ENCODE results near the gene CSPG4.

CSPG4 gene

GRCh38 chr15:75677465-75678323, 35.0 kb downstream of the CSPG4 start:
- Histone ChIP-seq H3K9me2 (ENCODE audit: low read depth, low read length) (no peaks in the 10 kb centered on the region), H3K27me3 (ENCODE audit: insufficient read depth, low read length) (no peaks in the 10 kb centered on the region), H3K9ac (ENCODE audit: low read length) (no peak overlapping the region), H3K9me3 (ENCODE audit: low read length) (no peaks in the 10 kb centered on the region), H4K20me1 (ENCODE audit: insufficient read depth, low read length) (no peaks in the 10 kb centered on the region), H3K36me3 (ENCODE audit: insufficient read depth, low read length) (no peaks in the 10 kb centered on the region), H2AFZ (ENCODE audit: low read length) (no peak overlapping the region), H3K4me3 (ENCODE audit: low read depth, low read length, poor library complexity, severe bottlenecking) (no peak overlapping the region), H3K4me2 (ENCODE audit: low read length) (no peak overlapping the region), H3K79me2 (ENCODE audit: insufficient read depth, low read length) (no peaks in the 10 kb centered on the region), H3K4me1 (ENCODE audit: insufficient read depth, low read length, severe bottlenecking) (no peaks in the 10 kb centered on the region), H3K27ac (ENCODE audit: low read depth, low read length, poor library complexity, severe bottlenecking) (no peak overlapping the region), H3F3A (ENCODE audit: insufficient read depth, low read length) (no peaks in the 10 kb centered on the region)
- TF ChIP-seq EZH2 (IDR thresholded peaks at IDR 0.05; ENCODE audit: borderline replicate concordance, low read length) (no peak), CTCF (IDR thresholded peaks at IDR 0.05; ENCODE audit: low read length) (no peak)

- H3K9me3 ChIP-seq (ENCODE audit: low read length), result no peaks in the 10 kb centered on the region
- no peaks in the 10 kb centered on the region for H3K27me3 ChIP-seq (ENCODE audit: insufficient read depth, low read length)
- no peaks in the 10 kb centered on the region for H3K4me1 ChIP-seq (ENCODE audit: insufficient read depth, low read length, severe bottlenecking)
- no peak overlapping the region for H2AFZ ChIP-seq (ENCODE audit: low read length)
- no peaks in the 10 kb centered on the region for H3K79me2 ChIP-seq (ENCODE audit: insufficient read depth, low read length)
- H4K20me1 ChIP-seq (ENCODE audit: insufficient read depth, low read length), result no peaks in the 10 kb centered on the region
- H3K9me2 ChIP-seq (ENCODE audit: low read depth, low read length), result no peaks in the 10 kb centered on the region
- H3K27ac ChIP-seq (ENCODE audit: low read depth, low read length, poor library complexity, severe bottlenecking), result no peak overlapping the region
- no peak overlapping the region for H3K9ac ChIP-seq (ENCODE audit: low read length)
- no peaks in the 10 kb centered on the region for H3K36me3 ChIP-seq (ENCODE audit: insufficient read depth, low read length)
- H3K4me2 ChIP-seq (ENCODE audit: low read length), result no peak overlapping the region
- TF ChIP-seq EZH2 (IDR thresholded peaks at IDR 0.05; ENCODE audit: borderline replicate concordance, low read length) (no peak), CTCF (IDR thresholded peaks at IDR 0.05; ENCODE audit: low read length) (no peak)
- no peak overlapping the region for H3K4me3 ChIP-seq (ENCODE audit: low read depth, low read length, poor library complexity, severe bottlenecking)
- H3F3A ChIP-seq (ENCODE audit: insufficient read depth, low read length), result no peaks in the 10 kb centered on the region
These were observed 35.8 kb downstream of the CSPG4 start for GRCh38 chr15:75676688-75677464.

GRCh38 chr15:75675579-75676404, 36.9 kb downstream of the CSPG4 start:
- no peak overlapping the region for H3K4me3 ChIP-seq (ENCODE audit: low read depth, low read length, poor library complexity, severe bottlenecking)
- H3K36me3 ChIP-seq (ENCODE audit: insufficient read depth, low read length), result no peaks in the 10 kb centered on the region
- 0 out of 2 replicates have a peak, but pooled peaks cover 3% of the 10 kb centered on the region for H3K27me3 ChIP-seq (ENCODE audit: insufficient read depth, low read length)
- H3K9me3 ChIP-seq (ENCODE audit: low read length), result no peaks in the 10 kb centered on the region
- no peaks in the 10 kb centered on the region for H3K79me2 ChIP-seq (ENCODE audit: insufficient read depth, low read length)
- H3K4me1 ChIP-seq (ENCODE audit: insufficient read depth, low read length, severe bottlenecking), result no peaks in the 10 kb centered on the region
- H4K20me1 ChIP-seq (ENCODE audit: insufficient read depth, low read length), result no peaks in the 10 kb centered on the region
- no peak overlapping the region for H2AFZ ChIP-seq (ENCODE audit: low read length)
- TF ChIP-seq CTCF (IDR thresholded peaks at IDR 0.05; ENCODE audit: low read length) (no peak), EZH2 (IDR thresholded peaks at IDR 0.05; ENCODE audit: borderline replicate concordance, low read length) (no peak)
- H3K9ac ChIP-seq (ENCODE audit: low read length), result no peak overlapping the region
- no peaks in the 10 kb centered on the region for H3F3A ChIP-seq (ENCODE audit: insufficient read depth, low read length)
- H3K4me2 ChIP-seq (ENCODE audit: low read length), result no peak overlapping the region
- H3K27ac ChIP-seq (ENCODE audit: low read depth, low read length, poor library complexity, severe bottlenecking), result no peak overlapping the region
- no peaks in the 10 kb centered on the region for H3K9me2 ChIP-seq (ENCODE audit: low read depth, low read length)

Data from OCI-LY1 (cell line).